GM21423 (cell line): Measurements from ENCODE around the gene SPPL2A.
"Not testable (repeated sequence)": the region's sequence is repeated elsewhere in the genome, so short reads cannot be mapped to it uniquely, and the experiment has no call there.

Experiments
- ATAC-seq: cut with Tn5 transposase; IDR thresholded peaks from one replicate; pipeline ENCODE4 v1.9.1; 2021; ENCODE audit warnings: mild to moderate bottlenecking, moderate library complexity; ENCODE audit not compliant: unreplicated experiment

The SPPL2A gene

GRCh38 chr15:50694634-50695165 is 70.8 kb downstream of the SPPL2A start:
- ATAC-seq = not testable (repeated sequence)

DNA sequence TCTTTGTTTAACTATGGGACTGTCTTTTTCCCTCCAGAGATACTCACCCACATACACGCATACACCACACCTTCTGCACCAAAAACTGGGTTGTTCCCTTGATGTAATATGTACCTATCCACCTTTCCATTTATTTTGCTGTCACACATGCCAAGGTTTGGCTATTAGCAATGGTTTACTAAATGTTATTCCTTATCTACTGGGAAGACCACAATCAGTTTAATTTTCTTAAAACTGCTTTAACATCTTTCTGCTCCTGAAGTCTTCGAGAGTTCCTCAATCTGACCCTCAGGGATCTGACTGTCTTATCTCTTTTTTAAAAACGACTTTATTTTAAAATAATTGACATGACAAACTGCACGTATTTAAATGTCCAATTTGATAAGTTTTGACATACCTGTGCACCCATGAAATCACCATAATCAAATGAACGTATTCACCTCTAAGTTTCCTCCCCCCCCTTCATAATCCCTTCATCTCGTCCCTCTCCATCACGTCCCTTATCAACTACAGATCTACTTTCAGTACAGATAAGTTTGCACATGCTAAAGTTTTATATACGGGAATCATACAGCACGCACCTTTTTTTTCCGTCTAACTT is 78.1 kb downstream of the SPPL2A start:
- no peak for ATAC-seq

- peak; percentile 84 for ATAC-seq
These were observed 78.8 kb downstream of the SPPL2A start, which contains the start of gene TRPM7 for GRCh38 chr15:50686469-50687301. TRPM7 (minus strand) TSS chr15:50686797; CDS start chr15:50686533, 264 bp downstream.

- peak; percentile 56 for ATAC-seq
These were observed 79.5 kb downstream of the SPPL2A start for GRCh38 chr15:50685976-50686468.

GRCh38 chr15:50685191-50685975 is 80.1 kb downstream of the SPPL2A start:
- ATAC-seq = no peak

- no peak for ATAC-seq
These were observed 84.0 kb downstream of the SPPL2A start for GRCh38 chr15:50681467-50681866.

GRCh38 chr15:50676799-50677483 is 88.6 kb downstream of the SPPL2A start:
- no peak for ATAC-seq

- no peak for ATAC-seq
These were observed 89.9 kb downstream of the SPPL2A start for GRCh38 chr15:50675535-50676144.

GRCh38 chr15:50670115-50670514 is 95.4 kb downstream of the SPPL2A start:
- no peak for ATAC-seq

DNA sequence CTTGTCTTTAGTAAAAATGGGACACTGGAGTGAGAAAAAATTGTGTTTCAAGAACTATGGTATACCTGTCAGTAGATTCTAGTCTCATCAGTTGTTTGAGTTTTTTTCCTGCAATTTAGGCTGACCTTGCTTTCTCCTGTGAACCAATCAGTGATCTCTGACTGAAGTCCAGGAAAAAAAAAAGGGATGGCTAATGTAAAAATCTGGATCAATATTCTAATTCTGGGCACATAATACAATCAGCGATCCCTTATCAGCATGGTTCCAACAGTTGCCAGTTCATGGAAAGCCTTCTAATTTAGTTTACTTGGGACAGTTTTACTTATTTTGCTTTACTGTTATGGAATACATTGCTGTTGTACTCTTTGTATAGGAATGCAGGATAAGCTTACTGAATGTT is 95.9 kb downstream of the SPPL2A start:
- no peak for ATAC-seq

- no peak for ATAC-seq
These were observed 99.6 kb downstream of the SPPL2A start for GRCh38 chr15:50665938-50666337.

DNA sequence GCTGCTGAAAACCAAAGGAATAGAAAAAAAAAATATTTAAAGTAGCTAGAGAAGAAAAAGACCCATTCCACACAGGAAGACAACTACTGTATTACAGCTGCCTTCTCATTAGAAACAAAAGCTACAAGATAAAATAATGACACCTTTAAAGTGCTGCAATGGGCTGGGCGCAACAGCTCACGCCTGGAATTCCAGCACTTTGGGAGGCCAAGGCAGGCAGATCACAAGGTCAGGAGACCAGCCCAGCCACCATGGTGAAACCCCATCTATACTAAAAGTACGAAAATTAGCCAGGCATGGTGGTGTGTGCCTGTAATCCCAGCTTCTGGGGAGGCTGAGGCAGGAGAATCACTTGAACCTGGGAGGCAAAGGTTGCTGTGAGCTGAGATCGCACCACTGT is 110.0 kb downstream of the SPPL2A start:
- no peak for ATAC-seq

DNA sequence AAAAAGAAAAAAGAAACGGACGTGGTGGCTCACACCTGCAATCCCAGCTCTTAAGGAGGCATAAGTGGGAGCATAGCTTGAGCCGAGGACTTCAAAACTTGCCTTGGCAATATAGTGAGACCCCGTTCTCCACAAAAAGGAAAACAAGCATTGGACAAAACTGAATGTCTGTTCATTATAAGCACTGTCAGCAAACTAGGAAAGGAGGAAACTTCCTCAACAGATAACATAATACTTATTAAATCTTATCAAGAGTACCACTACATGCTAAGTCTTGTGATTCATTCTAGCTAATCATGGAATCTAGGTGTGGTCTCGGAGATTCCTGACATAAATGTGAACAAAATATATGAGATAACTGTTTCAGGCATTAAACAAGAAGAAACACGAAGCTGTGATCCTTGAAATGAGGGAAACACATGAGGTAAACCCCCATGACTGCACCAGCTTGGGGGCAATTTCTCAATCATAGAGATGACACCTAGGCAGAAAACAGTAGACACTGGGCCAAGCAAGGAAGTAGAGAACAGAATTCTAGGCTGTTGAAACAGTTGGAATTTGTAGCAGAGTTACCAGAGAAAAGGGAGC is 112.3 kb downstream of the SPPL2A start:
- ATAC-seq = no peak

DNA sequence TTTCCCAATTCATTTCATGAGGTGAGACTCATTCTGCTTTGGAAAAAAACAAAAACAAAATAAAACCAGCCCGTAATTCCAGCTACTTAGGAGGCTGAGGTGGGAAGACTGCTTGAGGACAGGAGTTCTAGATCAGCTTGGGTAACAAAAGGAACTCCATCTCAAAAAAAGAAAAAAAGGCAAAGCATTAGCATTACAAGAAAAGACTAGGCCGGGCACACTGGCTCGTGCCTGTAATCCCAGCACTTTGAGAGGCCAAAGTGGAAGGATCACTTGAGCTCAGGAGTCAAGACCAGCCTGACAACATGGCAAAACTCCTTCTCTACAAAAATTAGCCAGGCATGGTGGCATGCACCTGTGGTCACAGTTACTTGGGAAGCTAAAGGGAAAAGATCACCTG is 112.8 kb downstream of the SPPL2A start:
- ATAC-seq = no peak
